ENCODE results near the gene DACH1. TPM values are rescaled to one million over a fixed set of nuclear protein-coding genes. Genes with fewer than 3 reads are reported as not detected.

DACH1 gene
- total RNA-seq, 1 experiment from 2014 or later = not detected

GRCh38 chr13:71780546-71780945 lies 86.5 kb downstream of the DACH1 start:
- H3K4me3 ChIP-seq (replicated peaks in 1 of 2; ENCODE audit: low read depth in 1 of 2, low read length in 2 of 2) = no peak overlapping the region
- no peaks in the 10 kb centered on the region for H3K27me3 ChIP-seq (ENCODE audit: insufficient read depth, low read length)
- H3K36me3 ChIP-seq (ENCODE audit: control insufficient read depth in 1 of 2, insufficient read depth in 2 of 2, low read length in 2 of 2) = no peaks in the 10 kb centered on the region
- H3K4me2 ChIP-seq (ENCODE audit: low read length) = no peak overlapping the region
- no peaks in the 10 kb centered on the region for H3K4me1 ChIP-seq (ENCODE audit: control insufficient read depth in 1 of 2, insufficient read depth in 2 of 2, low read length in 2 of 2)
- no peaks in the 10 kb centered on the region for H3K9me3 ChIP-seq (ENCODE audit: control insufficient read depth in 1 of 2, insufficient read depth in 1 of 2, low read depth in 1 of 2, low read length in 2 of 2)
- H3K27ac ChIP-seq (ENCODE audit: low read depth, low read length) = no peak overlapping the region
- no peak for ATAC-seq
- intact Hi-C loops (cut with micrococcal nuclease) = no loop called here
- no peak for DNase-seq (ENCODE audit: low read depth, low spot score)
- no TSS peak for BruUV-seq (replicated peaks)
- ChIA-PET CTCF (no interaction called here), POLR2A (no interaction called here), RAD21 (ENCODE audit: low non-redundant PET in 1 of 2, low total read pairs in 2 of 2, uncharacterized antibody in 2 of 2, unreplicated experiment in 2 of 2) (no interaction called here)
- no peaks in the 10 kb centered on the region for H4K20me1 ChIP-seq (ENCODE audit: insufficient read depth)
- no peaks in the 10 kb centered on the region for H3K79me2 ChIP-seq (ENCODE audit: insufficient read depth, low read length)
- TF ChIP-seq CBX3 (IDR thresholded peaks at IDR 0.05; ENCODE audit: low read depth) (no peak), SIN3A (IDR thresholded peaks at IDR 0.05; ENCODE audit: low read depth) (no peak), ELF1 (IDR thresholded peaks at IDR 0.05; ENCODE audit: borderline replicate concordance, low read depth) (no peak), POLR2AphosphoS5 (IDR thresholded peaks at IDR 0.05; ENCODE audit: low read depth, low read length) (no peak), EZH2phosphoT487 (IDR thresholded peaks at IDR 0.05; ENCODE audit: borderline replicate concordance) (no peak), MAX (IDR thresholded peaks at IDR 0.05) (no peak), POLR2A (IDR thresholded peaks at IDR 0.05; ENCODE audit: borderline replicate concordance, extremely low read depth, insufficient read depth, insufficient read length) (no peak), CTCF (IDR thresholded peaks at IDR 0.05 in 2 of 3, conservative IDR thresholded peaks at IDR 0.05 in 1 of 3; ENCODE audit: borderline replicate concordance in 1 of 3, insufficient read depth in 1 of 3, low read depth in 2 of 3, low read length in 2 of 3) (no peak), EGR1 (IDR thresholded peaks at IDR 0.05; ENCODE audit: low read depth) (no peak), JUND (IDR thresholded peaks at IDR 0.05) (no peak), TCF7L2 (IDR thresholded peaks at IDR 0.05; ENCODE audit: borderline replicate concordance, extremely low read depth, insufficient read depth, insufficient read length) (no peak), ZNF274 (IDR thresholded peaks at IDR 0.05; ENCODE audit: low read depth, low read length) (no peak), EZH2 (IDR thresholded peaks at IDR 0.05) (no peak), SP1 (IDR thresholded peaks at IDR 0.05; ENCODE audit: low read depth) (no peak), YY1 (IDR thresholded peaks at IDR 0.05; ENCODE audit: extremely low read depth, insufficient replicate concordance, low read depth, low read length) (no peak), SRF (IDR thresholded peaks at IDR 0.05; ENCODE audit: low read depth) (no peak), FOSL1 (IDR thresholded peaks at IDR 0.05; ENCODE audit: low read depth) (no peak), ZFX (IDR thresholded peaks at IDR 0.05) (no peak)
- TF ChIP-seq, protein P1, sequence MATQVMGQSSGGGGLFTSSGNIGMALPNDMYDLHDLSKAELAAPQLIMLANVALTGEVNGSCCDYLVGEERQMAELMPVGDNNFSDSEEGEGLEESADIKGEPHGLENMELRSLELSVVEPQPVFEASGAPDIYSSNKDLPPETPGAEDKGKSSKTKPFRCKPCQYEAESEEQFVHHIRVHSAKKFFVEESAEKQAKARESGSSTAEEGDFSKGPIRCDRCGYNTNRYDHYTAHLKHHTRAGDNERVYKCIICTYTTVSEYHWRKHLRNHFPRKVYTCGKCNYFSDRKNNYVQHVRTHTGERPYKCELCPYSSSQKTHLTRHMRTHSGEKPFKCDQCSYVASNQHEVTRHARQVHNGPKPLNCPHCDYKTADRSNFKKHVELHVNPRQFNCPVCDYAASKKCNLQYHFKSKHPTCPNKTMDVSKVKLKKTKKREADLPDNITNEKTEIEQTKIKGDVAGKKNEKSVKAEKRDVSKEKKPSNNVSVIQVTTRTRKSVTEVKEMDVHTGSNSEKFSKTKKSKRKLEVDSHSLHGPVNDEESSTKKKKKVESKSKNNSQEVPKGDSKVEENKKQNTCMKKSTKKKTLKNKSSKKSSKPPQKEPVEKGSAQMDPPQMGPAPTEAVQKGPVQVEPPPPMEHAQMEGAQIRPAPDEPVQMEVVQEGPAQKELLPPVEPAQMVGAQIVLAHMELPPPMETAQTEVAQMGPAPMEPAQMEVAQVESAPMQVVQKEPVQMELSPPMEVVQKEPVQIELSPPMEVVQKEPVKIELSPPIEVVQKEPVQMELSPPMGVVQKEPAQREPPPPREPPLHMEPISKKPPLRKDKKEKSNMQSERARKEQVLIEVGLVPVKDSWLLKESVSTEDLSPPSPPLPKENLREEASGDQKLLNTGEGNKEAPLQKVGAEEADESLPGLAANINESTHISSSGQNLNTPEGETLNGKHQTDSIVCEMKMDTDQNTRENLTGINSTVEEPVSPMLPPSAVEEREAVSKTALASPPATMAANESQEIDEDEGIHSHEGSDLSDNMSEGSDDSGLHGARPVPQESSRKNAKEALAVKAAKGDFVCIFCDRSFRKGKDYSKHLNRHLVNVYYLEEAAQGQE (IDR thresholded peaks at IDR 0.05; ENCODE audit: low read depth) = no peak
- TF ChIP-seq, protein P2, sequence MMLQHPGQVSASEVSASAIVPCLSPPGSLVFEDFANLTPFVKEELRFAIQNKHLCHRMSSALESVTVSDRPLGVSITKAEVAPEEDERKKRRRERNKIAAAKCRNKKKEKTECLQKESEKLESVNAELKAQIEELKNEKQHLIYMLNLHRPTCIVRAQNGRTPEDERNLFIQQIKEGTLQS (IDR thresholded peaks at IDR 0.05) = no peak
- no peaks in the 10 kb centered on the region for H3K9me2 ChIP-seq (ENCODE audit: insufficient read depth)
- no peak overlapping the region for H3K9ac ChIP-seq (ENCODE audit: low read length)
- H2AFZ ChIP-seq (ENCODE audit: low read depth, low read length, poor library complexity, severe bottlenecking) = no peak overlapping the region

All from HCT116 (cell line).